Measurements from ENCODE around the gene FILIP1.

DNA sequence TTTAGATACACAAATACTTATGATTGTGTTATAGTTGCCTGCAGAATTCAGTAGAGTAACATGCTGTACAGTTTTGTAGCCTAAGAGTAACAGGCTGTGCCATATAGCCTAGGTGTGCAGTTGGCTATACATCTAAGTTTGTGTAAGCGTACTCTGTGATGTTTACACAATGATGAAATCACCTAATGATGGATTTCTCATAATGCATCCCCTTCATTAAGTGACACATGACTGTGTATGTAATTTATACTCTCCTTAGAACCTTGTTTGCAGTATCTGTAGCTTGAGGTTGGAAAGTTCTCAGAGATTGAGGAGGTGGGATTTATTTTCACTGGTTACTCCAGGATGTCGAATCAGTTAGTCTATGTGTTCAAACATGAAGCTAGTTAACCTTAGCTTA lies 142.0 kb downstream of the FILIP1 start:
- TF ChIP-seq, protein P1, sequence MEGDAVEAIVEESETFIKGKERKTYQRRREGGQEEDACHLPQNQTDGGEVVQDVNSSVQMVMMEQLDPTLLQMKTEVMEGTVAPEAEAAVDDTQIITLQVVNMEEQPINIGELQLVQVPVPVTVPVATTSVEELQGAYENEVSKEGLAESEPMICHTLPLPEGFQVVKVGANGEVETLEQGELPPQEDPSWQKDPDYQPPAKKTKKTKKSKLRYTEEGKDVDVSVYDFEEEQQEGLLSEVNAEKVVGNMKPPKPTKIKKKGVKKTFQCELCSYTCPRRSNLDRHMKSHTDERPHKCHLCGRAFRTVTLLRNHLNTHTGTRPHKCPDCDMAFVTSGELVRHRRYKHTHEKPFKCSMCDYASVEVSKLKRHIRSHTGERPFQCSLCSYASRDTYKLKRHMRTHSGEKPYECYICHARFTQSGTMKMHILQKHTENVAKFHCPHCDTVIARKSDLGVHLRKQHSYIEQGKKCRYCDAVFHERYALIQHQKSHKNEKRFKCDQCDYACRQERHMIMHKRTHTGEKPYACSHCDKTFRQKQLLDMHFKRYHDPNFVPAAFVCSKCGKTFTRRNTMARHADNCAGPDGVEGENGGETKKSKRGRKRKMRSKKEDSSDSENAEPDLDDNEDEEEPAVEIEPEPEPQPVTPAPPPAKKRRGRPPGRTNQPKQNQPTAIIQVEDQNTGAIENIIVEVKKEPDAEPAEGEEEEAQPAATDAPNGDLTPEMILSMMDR (IDR thresholded peaks at IDR 0.05), result no peak
- TF ChIP-seq POLR2A (IDR thresholded peaks at IDR 0.05) (no peak), POLR2AphosphoS5 (IDR thresholded peaks at IDR 0.05) (no peak), EP300 (IDR thresholded peaks at IDR 0.05) (no peak)

Measured in stomach (tissue), 4 donors.